ENCODE results near the gene NDUFV2. TPM values are rescaled to one million over a fixed set of nuclear protein-coding genes. Genes with fewer than 3 reads are reported as not detected.

Gene NDUFV2
- total RNA-seq, 1 experiment from 2014 or later = 272 TPM

DNA sequence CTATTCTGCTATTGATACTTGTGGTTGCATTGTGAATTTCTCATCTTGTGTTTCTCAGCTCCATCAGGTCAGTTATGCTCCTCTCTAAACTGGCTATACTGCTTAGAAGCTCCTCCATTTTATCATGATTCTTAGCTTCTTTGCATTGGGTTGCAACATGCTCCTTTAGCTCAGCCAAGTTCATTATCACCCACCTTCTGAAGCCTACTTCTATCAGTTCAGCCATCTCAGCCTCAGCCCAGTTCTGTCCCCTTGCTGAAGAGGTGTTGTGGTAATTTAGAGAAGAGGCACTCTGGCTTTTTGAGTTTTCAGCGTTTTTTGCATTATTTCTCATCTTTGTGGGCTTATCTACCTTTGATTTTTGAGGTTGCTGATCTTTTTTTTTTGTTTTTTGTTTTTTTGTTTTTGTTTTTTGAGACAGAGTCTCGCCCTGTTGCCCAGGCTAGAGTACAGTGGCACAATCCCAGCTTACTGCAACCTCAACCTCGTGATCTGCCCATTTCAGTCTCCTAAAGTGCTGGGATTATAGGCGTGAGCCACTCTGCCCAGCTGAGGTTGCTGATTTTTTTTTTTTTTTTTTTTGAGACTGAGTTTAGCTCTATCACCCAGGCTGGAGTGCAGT lies 70.1 kb downstream of the NDUFV2 start:
- Histone ChIP-seq H3K9ac (ENCODE audit: low read length) (no peak overlapping the region), H3K4me1 (ENCODE audit: insufficient read depth, low read length) (no peaks in the 10 kb centered on the region), H3K9me2 (replicated peaks; ENCODE audit: low read length) (no peaks in the 10 kb centered on the region), H3F3A (ENCODE audit: low read length, unreplicated experiment) (no peaks in the 10 kb centered on the region), H3K9me3 (ENCODE audit: low read length) (no peaks in the 10 kb centered on the region), H3K4me3 (ENCODE audit: low read length) (no peak overlapping the region), H3K36me3 (ENCODE audit: low read depth, low read length) (no peaks in the 10 kb centered on the region), H2AFZ (ENCODE audit: low read length) (no peak overlapping the region), H3K27me3 (ENCODE audit: low read length) (no peaks in the 10 kb centered on the region), H3K27ac (ENCODE audit: low read length) (no peak overlapping the region), H4K20me1 (ENCODE audit: low read length) (no peaks in the 10 kb centered on the region; the same call in 1 of the 2 replicates), H3K4me2 (ENCODE audit: low read length) (no peak overlapping the region), H3K79me2 (ENCODE audit: low read length) (peaks cover 57% of the 10 kb centered on the region)
- CTCF ChIA-PET = no interaction called here
- intact Hi-C loops (cut with micrococcal nuclease) = no loop called here
- DNase-seq (no peak), ATAC-seq (no peak)
- TF ChIP-seq EZH2phosphoT487 (IDR thresholded peaks at IDR 0.05; ENCODE audit: borderline replicate concordance, low read length) (no peak), EZH2 (IDR thresholded peaks at IDR 0.05; ENCODE audit: low read length, unreplicated experiment) (no peak)
- TF ChIP-seq, protein P1, sequence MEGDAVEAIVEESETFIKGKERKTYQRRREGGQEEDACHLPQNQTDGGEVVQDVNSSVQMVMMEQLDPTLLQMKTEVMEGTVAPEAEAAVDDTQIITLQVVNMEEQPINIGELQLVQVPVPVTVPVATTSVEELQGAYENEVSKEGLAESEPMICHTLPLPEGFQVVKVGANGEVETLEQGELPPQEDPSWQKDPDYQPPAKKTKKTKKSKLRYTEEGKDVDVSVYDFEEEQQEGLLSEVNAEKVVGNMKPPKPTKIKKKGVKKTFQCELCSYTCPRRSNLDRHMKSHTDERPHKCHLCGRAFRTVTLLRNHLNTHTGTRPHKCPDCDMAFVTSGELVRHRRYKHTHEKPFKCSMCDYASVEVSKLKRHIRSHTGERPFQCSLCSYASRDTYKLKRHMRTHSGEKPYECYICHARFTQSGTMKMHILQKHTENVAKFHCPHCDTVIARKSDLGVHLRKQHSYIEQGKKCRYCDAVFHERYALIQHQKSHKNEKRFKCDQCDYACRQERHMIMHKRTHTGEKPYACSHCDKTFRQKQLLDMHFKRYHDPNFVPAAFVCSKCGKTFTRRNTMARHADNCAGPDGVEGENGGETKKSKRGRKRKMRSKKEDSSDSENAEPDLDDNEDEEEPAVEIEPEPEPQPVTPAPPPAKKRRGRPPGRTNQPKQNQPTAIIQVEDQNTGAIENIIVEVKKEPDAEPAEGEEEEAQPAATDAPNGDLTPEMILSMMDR (conservative IDR thresholded peaks at IDR 0.05; ENCODE audit: low read depth, low read length) = no peak
- BruUV-seq (replicated peaks) = no TSS peak
- POLR2A ChIA-PET (ENCODE audit: unreplicated experiment) = interaction anchor here (0.6 kb wide), 2 partner anchors 9 to 13 kb away, joined by 4 read pairs; no protein-coding TSS in a partner anchor

DNA sequence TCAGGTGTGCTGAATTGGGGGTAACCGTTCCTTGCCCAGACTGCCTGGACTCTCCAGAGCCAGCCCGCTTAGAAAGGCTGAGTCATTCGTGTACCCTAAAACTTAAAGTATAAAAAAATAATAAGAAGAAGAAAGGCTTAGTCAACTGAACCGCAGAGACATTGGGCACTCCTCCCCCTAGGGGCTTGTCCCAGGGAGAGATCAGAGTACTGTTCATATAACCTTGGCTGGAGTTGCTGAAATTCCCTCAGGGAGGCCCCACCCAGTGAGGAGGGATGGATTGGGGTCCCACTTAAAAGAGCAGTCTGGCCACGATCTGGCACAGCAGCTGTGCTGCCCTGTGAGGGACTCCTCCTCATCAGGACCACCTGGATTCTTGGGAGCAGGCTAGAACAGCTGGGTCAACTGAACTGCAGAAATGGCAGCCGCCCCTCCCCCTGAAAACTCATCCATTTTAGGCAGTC lies 71.3 kb downstream of the NDUFV2 start:
- ATAC-seq (no peak), DNase-seq (no peak)
- no peak overlapping the region for H3K4me2 ChIP-seq (ENCODE audit: low read length)
- no peak overlapping the region for H2AFZ ChIP-seq (ENCODE audit: low read length)
- BruUV-seq (replicated peaks) = no TSS peak
- no peak overlapping the region for H3K9ac ChIP-seq (ENCODE audit: low read length)
- no peaks in the 10 kb centered on the region for H3K27me3 ChIP-seq (ENCODE audit: low read length)
- no peaks in the 10 kb centered on the region for H3K9me3 ChIP-seq (ENCODE audit: low read length)
- no peak overlapping the region for H3K4me3 ChIP-seq (ENCODE audit: low read length)
- no peak for TF ChIP-seq EZH2phosphoT487 (IDR thresholded peaks at IDR 0.05; ENCODE audit: borderline replicate concordance, low read length)
- TF ChIP-seq EZH2 (IDR thresholded peaks at IDR 0.05; ENCODE audit: low read length, unreplicated experiment) = no peak
- TF ChIP-seq, protein P1 (conservative IDR thresholded peaks at IDR 0.05; ENCODE audit: low read depth, low read length) = no peak
- intact Hi-C loops (cut with micrococcal nuclease) = no loop called here
- no peaks in the 10 kb centered on the region; the same call in 1 of the 2 replicates for H4K20me1 ChIP-seq (ENCODE audit: low read length)
- H3K9me2 ChIP-seq (replicated peaks; ENCODE audit: low read length) = no peaks in the 10 kb centered on the region
- H3K79me2 ChIP-seq (ENCODE audit: low read length) = peaks cover 64% of the 10 kb centered on the region
- no peaks in the 10 kb centered on the region for H3K4me1 ChIP-seq (ENCODE audit: insufficient read depth, low read length)
- ChIA-PET CTCF (no interaction called here), POLR2A (ENCODE audit: unreplicated experiment) (no interaction called here)
- no peak overlapping the region for H3K27ac ChIP-seq (ENCODE audit: low read length)
- no peaks in the 10 kb centered on the region for H3F3A ChIP-seq (ENCODE audit: low read length, unreplicated experiment)
- no peaks in the 10 kb centered on the region for H3K36me3 ChIP-seq (ENCODE audit: low read depth, low read length)

DNA sequence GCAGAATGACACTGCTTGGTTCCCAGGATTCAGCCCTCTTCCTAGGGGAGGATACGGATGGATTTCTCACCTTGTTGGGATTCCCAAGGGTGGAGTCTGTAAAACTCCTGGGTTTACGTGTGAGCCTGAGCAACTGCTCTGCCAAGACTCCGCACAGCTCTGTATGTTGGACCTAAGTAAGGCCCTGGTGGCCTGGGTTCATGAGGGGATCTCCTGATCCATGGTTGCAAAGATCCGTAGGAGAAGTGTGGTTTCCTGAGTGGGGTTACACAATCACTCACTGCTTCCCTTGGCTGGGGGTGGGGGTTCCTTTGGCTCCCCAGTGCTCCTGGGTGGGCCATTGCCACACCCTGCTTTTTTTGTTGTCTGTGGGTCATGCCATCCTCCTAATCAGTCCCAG lies 71.8 kb downstream of the NDUFV2 start:
- no peak overlapping the region for H3K4me2 ChIP-seq (ENCODE audit: low read length)
- H3K4me1 ChIP-seq (ENCODE audit: insufficient read depth, low read length) = no peaks in the 10 kb centered on the region
- no TSS peak for BruUV-seq (replicated peaks)
- TF ChIP-seq, protein P1 (conservative IDR thresholded peaks at IDR 0.05; ENCODE audit: low read depth, low read length) = no peak
- TF ChIP-seq EZH2phosphoT487 (IDR thresholded peaks at IDR 0.05; ENCODE audit: borderline replicate concordance, low read length) (no peak), EZH2 (IDR thresholded peaks at IDR 0.05; ENCODE audit: low read length, unreplicated experiment) (no peak)
- no peaks in the 10 kb centered on the region; the same call in 1 of the 2 replicates for H4K20me1 ChIP-seq (ENCODE audit: low read length)
- no peaks in the 10 kb centered on the region for H3K9me3 ChIP-seq (ENCODE audit: low read length)
- DNase-seq = no peak
- H3K9me2 ChIP-seq (replicated peaks; ENCODE audit: low read length) = no peaks in the 10 kb centered on the region
- ATAC-seq = no peak
- no peaks in the 10 kb centered on the region for H3K27me3 ChIP-seq (ENCODE audit: low read length)
- H3K9ac ChIP-seq (ENCODE audit: low read length) = no peak overlapping the region
- H3K36me3 ChIP-seq (ENCODE audit: low read depth, low read length) = no peaks in the 10 kb centered on the region
- peaks cover 69% of the 10 kb centered on the region for H3K79me2 ChIP-seq (ENCODE audit: low read length)
- intact Hi-C loops (cut with micrococcal nuclease) = no loop called here
- no peaks in the 10 kb centered on the region for H3F3A ChIP-seq (ENCODE audit: low read length, unreplicated experiment)
- CTCF ChIA-PET = no interaction called here
- POLR2A ChIA-PET (ENCODE audit: unreplicated experiment) = no interaction called here
- H3K4me3 ChIP-seq (ENCODE audit: low read length) = no peak overlapping the region
- H3K27ac ChIP-seq (ENCODE audit: low read length) = no peak overlapping the region
- H2AFZ ChIP-seq (ENCODE audit: low read length) = no peak overlapping the region
